PC-9 (cell line): Measurements from ENCODE around the gene HFE. TPM values are rescaled to one million over a fixed set of nuclear protein-coding genes. Genes with fewer than 3 reads are reported as not detected.

Experiments
- BruUV-seq: library from RNA; stranded (reverse); fragments of 400-500 nt; replicated peaks from 2 replicates; lab custom pipeline; 2021; lab: Mats Ljungman, UMichigan
- CTCF ChIA-PET: fragments of 300-600 bp; sonication (Branson Sonifier 250); formaldehyde crosslinking; loops from one replicate; lab custom pipeline; 2022; ENCODE audit warnings: antibody characterized with exemption; lab: Charles Lee
- POLR2A ChIA-PET: fragments of 300-600 bp; sonication (Branson Sonifier 250); formaldehyde crosslinking; loops from one replicate; lab custom pipeline; 2022; ENCODE audit warnings: antibody characterized with exemption; ENCODE audit not compliant: unreplicated experiment; lab: Charles Lee
- DNase-seq, 2 experiments: peaks; one replicate each; pipeline versions ENCODE4 v3.0.0 to v3.0.0-alpha.2; 2015 to 2022; ENCODE audit warnings: mixed read lengths in 1 of 2
- H2AFZ ChIP-seq: fragments of 200-600 bp; sonication (generic); 2 replicates; pipeline ENCODE4 v1.8.1; 2017; ENCODE audit warnings: antibody characterized with exemption
- H3F3A ChIP-seq: fragments of 200-600 bp; sonication (generic); 2 replicates; pipeline ENCODE4 v1.8.1; 2017; ENCODE audit warnings: antibody characterized with exemption, mild to moderate bottlenecking, low read depth; ENCODE audit not compliant: insufficient read depth
- H3K27ac ChIP-seq: fragments of 200-600 bp; sonication (generic); 2 replicates; pipeline ENCODE4 v1.6.1; 2016; ENCODE audit warnings: mixed run types
- H3K27me3 ChIP-seq: fragments of 200-600 bp; sonication (generic); 2 replicates; pipeline ENCODE4 v1.6.1; 2016; ENCODE audit warnings: low read depth, mixed run types; ENCODE audit not compliant: insufficient read depth
- H3K36me3 ChIP-seq: fragments of 200-600 bp; sonication (generic); 2 replicates; pipeline ENCODE4 v1.6.1; 2016; ENCODE audit warnings: low read depth, mixed run types
- H3K4me1 ChIP-seq: fragments of 200-600 bp; sonication (generic); replicated peaks from 2 replicates; pipeline ENCODE4 v1.6.1; 2016; ENCODE audit warnings: mixed run types; ENCODE audit not compliant: insufficient read depth
- H3K4me2 ChIP-seq: fragments of 200-600 bp; sonication (generic); 2 replicates; pipeline ENCODE4 v1.6.1; 2017; ENCODE audit warnings: mixed run types
- H3K4me3 ChIP-seq: fragments of 200-600 bp; sonication (generic); 2 replicates; pipeline ENCODE4 v1.6.1; 2016; ENCODE audit warnings: mixed run types
- H3K79me2 ChIP-seq: fragments of 200-600 bp; sonication (generic); 2 replicates; pipeline ENCODE4 v1.6.1; 2017; ENCODE audit warnings: low read depth, mixed run types
- H3K9me2 ChIP-seq: fragments of 200-600 bp; sonication (generic); 2 replicates; pipeline ENCODE4 v1.8.1; 2017; ENCODE audit warnings: mild to moderate bottlenecking; ENCODE audit not compliant: insufficient read depth
- H3K9me3 ChIP-seq: fragments of 200-600 bp; sonication (generic); 2 replicates; pipeline ENCODE4 v1.8.1; 2016; ENCODE audit warnings: low read depth; ENCODE audit not compliant: insufficient read depth
- H4K20me1 ChIP-seq: fragments of 200-600 bp; sonication (generic); 2 replicates; pipeline ENCODE4 v1.8.1; 2017; ENCODE audit not compliant: insufficient read depth
- EZH2 ChIP-seq: fragments of 200-600 bp; sonication (generic); IDR thresholded peaks from 2 replicates; pipeline ENCODE4 v1.8.0; 2017; ENCODE audit warnings: antibody characterized with exemption, low read depth
- intact Hi-C: fragments of 100-400 bp; cut with micrococcal nuclease; formaldehyde crosslinking; loops from one replicate; pipeline ENCODE4 v1.10.0; 2022; ENCODE audit not compliant: unreplicated experiment
- total RNA-seq: library from RNA; stranded (reverse); gene quantifications from 2 replicates; pipeline ENCODE4 v1.2.3, GENCODE V29; 2021
- TF ChIP-seq, protein P1 (sequence below): fragments of 200-600 bp; sonication (generic); conservative IDR thresholded peaks from 2 replicates; pipeline ENCODE4 v1.6.1; 2017; ENCODE audit warnings: mixed run types, antibody characterized with exemption, mild to moderate bottlenecking, moderate library complexity

HFE gene
- total RNA-seq, 1 experiment from 2014 or later: 46.0 TPM

DNA sequence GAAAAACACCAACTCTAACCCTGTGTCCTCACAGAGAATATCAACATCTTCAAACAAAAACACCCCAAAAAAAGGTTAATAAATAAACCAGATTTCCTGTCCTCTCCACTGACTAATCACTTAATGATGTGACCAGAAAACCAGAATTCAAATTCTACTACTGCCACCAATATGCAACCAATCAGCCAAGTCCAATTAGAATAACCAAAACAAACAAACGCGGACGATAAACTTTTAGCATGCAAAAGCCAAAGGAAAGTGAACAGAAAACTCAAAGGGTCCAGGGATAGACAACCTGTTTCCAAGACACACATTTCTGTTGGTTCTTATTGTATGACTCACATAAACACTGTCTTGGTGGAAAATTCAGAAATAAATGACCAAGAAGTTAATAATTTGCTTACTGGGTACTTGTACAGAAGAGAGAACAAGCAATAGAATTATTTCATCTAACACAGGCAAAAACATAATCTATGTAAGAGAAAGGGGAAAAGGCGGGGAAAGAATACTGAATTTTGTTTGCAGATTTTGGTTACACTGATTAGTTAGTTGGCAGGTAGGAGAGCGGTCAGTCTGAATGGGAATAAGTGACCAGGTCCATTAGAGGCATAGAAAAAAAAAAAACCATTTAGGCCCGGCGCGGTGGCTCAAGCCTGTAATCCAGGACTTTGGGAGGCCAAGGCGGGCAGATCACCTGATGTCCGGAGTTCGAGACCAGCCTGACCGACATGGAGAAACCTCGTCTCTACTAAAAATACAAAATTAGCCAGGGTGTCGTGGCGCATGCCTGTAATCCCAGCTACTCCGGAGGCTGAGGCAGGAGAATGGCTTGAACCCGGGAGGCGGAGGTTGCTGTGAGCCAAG, 34.1 kb downstream of the HFE start:
- Histone ChIP-seq H3K27me3 (no peaks in the 10 kb centered on the region), H3K4me3 (no peak overlapping the region), H3F3A (peaks cover 32% of the 10 kb centered on the region), H3K9me3 (no peaks in the 10 kb centered on the region), H3K4me1 (peaks cover 8% of the 10 kb centered on the region), H3K4me2 (0 out of 2 replicates have a peak overlapping the region, but pooled peaks have one; percentile 83), H3K27ac (no peak overlapping the region), H4K20me1 (peaks cover 18% of the 10 kb centered on the region), H2AFZ (no peak overlapping the region), H3K36me3 (no peaks in the 10 kb centered on the region), H3K79me2 (peaks cover 24% of the 10 kb centered on the region), H3K9me2 (no peaks in the 10 kb centered on the region)
- CTCF ChIA-PET: interaction anchor here (0.7 kb wide), 1 partner anchor 9 kb away, joined by 3 read pairs; no protein-coding TSS in a partner anchor
- BruUV-seq: no TSS peak
- intact Hi-C loops: loop anchor here (1.0 kb wide), 1 partner anchor 55 kb away; no protein-coding TSS in a partner anchor
- no peak for TF ChIP-seq EZH2
- TF ChIP-seq, protein P1, sequence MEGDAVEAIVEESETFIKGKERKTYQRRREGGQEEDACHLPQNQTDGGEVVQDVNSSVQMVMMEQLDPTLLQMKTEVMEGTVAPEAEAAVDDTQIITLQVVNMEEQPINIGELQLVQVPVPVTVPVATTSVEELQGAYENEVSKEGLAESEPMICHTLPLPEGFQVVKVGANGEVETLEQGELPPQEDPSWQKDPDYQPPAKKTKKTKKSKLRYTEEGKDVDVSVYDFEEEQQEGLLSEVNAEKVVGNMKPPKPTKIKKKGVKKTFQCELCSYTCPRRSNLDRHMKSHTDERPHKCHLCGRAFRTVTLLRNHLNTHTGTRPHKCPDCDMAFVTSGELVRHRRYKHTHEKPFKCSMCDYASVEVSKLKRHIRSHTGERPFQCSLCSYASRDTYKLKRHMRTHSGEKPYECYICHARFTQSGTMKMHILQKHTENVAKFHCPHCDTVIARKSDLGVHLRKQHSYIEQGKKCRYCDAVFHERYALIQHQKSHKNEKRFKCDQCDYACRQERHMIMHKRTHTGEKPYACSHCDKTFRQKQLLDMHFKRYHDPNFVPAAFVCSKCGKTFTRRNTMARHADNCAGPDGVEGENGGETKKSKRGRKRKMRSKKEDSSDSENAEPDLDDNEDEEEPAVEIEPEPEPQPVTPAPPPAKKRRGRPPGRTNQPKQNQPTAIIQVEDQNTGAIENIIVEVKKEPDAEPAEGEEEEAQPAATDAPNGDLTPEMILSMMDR: no peak
- no peak for DNase-seq
- POLR2A ChIA-PET: no interaction called here

DNA sequence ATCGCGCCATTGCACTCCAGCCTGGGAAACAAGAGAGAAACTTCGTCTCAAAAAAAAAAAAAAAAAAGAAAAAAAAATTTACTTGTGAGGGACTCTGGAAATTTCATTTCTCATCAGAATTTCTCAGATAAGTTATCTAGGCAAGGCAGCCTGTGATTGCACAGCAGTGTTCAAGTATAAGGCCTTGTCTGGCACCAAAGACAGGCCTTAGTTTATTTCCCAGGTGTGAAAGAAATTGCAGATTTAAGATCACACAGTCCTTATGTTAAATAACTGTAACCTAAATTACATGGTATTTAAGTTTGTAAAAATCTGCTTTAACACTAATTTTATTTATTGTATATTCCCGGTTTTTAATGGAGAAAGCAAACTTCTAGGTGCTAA, 34.8 kb downstream of the HFE start:
- Histone ChIP-seq H3K79me2 (peaks cover 30% of the 10 kb centered on the region), H3K27me3 (no peaks in the 10 kb centered on the region), H3K9me2 (no peaks in the 10 kb centered on the region), H4K20me1 (peaks cover 18% of the 10 kb centered on the region), H3K36me3 (no peaks in the 10 kb centered on the region), H3F3A (peaks cover 38% of the 10 kb centered on the region), H3K27ac (peak overlapping the region; percentile 78), H3K4me3 (peak overlapping the region; percentile 86; the same call in 1 of the 2 replicates), H3K4me1 (peaks cover 14% of the 10 kb centered on the region), H3K4me2 (peak overlapping the region; percentile 83), H3K9me3 (no peaks in the 10 kb centered on the region), H2AFZ (no peak overlapping the region; the same call in 1 of the 2 replicates)
- intact Hi-C loops: loop anchor here (1.0 kb wide), 1 partner anchor 56 kb away; no protein-coding TSS in a partner anchor
- POLR2A ChIA-PET: no interaction called here
- no TSS peak for BruUV-seq
- DNase-seq: no peak
- CTCF ChIA-PET: no interaction called here
- no peak for TF ChIP-seq EZH2
- TF ChIP-seq, protein P1: no peak

DNA sequence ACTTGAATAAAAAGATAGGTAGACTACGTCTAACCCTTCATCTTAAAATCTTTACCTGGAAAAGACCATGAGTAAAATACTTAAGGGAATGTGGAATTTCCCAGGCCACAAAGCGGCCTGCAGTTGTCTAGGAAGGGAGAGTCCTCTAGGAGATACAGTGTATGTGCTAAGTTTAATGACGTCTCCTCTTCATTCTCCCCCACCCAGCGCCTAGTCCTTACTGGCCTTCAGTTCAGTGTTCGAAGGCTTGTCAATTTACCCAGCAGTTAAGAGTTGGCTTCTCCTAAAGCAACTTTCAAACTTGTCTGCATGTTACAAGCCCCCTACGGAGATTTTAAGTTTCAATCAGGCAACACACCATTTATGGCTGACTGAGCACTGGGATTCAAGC, 35.2 kb downstream of the HFE start:
- no peak for DNase-seq
- H3K4me2 ChIP-seq: peak overlapping the region; percentile 83
- peaks cover 34% of the 10 kb centered on the region for H3K79me2 ChIP-seq
- H3F3A ChIP-seq: peaks cover 42% of the 10 kb centered on the region
- intact Hi-C loops: loop anchor here (1.0 kb wide), 1 partner anchor 56 kb away; no protein-coding TSS in a partner anchor
- no peaks in the 10 kb centered on the region for H3K36me3 ChIP-seq
- peak overlapping the region; percentile 86 for H3K4me3 ChIP-seq
- peaks cover 18% of the 10 kb centered on the region for H4K20me1 ChIP-seq
- TF ChIP-seq, protein P1: no peak
- TF ChIP-seq EZH2: no peak
- peak overlapping the region; percentile 78 for H3K27ac ChIP-seq
- POLR2A ChIA-PET: interaction anchor here (0.8 to 5.2 kb wide), 10 partner anchors 18 to 1770 kb away, joined by 3 to 284 read pairs (median 40); a partner anchor contains a TSS
- H3K9me3 ChIP-seq: no peaks in the 10 kb centered on the region
- CTCF ChIA-PET: no interaction called here
- no peaks in the 10 kb centered on the region for H3K27me3 ChIP-seq
- H3K9me2 ChIP-seq: no peaks in the 10 kb centered on the region
- BruUV-seq: no TSS peak
- H2AFZ ChIP-seq: peak overlapping the region; percentile 76
- H3K4me1 ChIP-seq: peaks cover 18% of the 10 kb centered on the region
